GM12874 (cell line): ENCODE results near the gene CNIH3.

Source experiments
- TF ChIP-seq, protein P1 (sequence below): IDR thresholded peaks from 2 replicates; pipeline ENCODE4 v1.5.1; 2011; ENCODE audit warnings: low read depth, mild to moderate bottlenecking, control low read depth, low read length, moderate library complexity; ENCODE audit not compliant: insufficient read depth

CNIH3 gene

DNA sequence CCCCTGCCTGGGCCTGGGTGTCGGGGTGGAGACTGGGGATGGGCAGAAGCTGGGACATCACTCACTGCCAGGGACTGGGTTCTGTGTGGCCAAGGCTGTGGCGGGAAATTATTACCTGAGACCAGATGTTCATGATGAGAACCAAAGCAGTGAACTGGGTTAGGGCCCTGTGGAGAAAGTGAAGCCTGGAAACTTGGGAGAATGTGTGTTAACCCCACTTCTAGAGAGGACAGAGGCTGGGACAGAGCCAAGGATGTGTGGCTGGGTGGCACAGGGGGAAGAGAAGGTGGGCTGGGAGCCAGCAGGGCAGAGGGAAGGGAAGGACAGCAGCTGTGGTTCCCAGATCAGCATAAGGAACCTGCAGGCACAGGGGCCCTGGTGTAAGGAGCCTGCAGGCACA is 31.3 kb downstream of the CNIH3 start:
- TF ChIP-seq, protein P1, sequence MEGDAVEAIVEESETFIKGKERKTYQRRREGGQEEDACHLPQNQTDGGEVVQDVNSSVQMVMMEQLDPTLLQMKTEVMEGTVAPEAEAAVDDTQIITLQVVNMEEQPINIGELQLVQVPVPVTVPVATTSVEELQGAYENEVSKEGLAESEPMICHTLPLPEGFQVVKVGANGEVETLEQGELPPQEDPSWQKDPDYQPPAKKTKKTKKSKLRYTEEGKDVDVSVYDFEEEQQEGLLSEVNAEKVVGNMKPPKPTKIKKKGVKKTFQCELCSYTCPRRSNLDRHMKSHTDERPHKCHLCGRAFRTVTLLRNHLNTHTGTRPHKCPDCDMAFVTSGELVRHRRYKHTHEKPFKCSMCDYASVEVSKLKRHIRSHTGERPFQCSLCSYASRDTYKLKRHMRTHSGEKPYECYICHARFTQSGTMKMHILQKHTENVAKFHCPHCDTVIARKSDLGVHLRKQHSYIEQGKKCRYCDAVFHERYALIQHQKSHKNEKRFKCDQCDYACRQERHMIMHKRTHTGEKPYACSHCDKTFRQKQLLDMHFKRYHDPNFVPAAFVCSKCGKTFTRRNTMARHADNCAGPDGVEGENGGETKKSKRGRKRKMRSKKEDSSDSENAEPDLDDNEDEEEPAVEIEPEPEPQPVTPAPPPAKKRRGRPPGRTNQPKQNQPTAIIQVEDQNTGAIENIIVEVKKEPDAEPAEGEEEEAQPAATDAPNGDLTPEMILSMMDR = no peak

DNA sequence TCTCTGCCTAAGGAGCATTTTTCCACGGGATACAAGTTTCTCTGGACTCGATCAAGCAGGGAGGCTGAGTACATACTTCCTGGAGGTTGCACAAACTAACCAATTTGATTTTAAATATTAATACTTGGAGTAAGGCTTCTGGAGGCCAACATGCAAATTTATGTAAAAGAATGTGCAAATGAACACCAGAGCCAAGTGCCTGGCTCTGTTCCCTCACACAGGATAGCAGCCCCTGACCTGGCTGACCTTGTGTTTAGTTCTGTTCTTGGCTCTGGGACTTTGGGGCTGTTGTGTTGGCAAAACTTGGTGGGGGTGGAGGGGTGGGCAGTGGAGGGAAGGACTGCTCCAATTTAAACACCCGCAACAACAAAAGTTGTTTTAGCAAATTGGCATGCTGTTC is 34.2 kb downstream of the CNIH3 start:
- TF ChIP-seq, protein P1 = no peak

GRCh38 chr1:224651188-224651587 is 35.1 kb downstream of the CNIH3 start:
- TF ChIP-seq, protein P1 = no peak

- TF ChIP-seq, protein P1 = no peak
Observed at GRCh38 chr1:224656392-224656791, 40.3 kb downstream of the CNIH3 start.

GRCh38 chr1:224660074-224660473 is 44.0 kb downstream of the CNIH3 start:
- TF ChIP-seq, protein P1 = no peak

- TF ChIP-seq, protein P1 = no peak
Observed at GRCh38 chr1:224662870-224663269, 46.8 kb downstream of the CNIH3 start.

DNA sequence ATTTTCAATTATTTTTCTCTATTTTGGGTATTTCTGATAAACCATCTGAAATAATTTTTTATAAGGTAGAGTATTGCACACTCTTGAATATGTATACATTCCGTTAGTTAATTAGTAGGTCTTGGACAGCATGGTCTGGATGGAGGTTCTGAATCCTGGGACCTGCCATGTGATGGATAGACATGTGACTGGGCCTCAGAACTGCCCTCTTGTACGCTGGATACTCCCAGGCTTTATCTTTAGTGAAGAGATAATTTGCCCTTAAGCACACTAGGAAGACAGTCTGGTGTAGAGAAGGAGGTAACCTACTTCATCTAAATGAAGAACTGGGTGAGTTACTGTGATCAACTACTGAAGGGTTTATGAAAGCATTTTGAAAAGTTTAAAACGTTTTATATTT is 48.9 kb downstream of the CNIH3 start:
- TF ChIP-seq, protein P1 = no peak

DNA sequence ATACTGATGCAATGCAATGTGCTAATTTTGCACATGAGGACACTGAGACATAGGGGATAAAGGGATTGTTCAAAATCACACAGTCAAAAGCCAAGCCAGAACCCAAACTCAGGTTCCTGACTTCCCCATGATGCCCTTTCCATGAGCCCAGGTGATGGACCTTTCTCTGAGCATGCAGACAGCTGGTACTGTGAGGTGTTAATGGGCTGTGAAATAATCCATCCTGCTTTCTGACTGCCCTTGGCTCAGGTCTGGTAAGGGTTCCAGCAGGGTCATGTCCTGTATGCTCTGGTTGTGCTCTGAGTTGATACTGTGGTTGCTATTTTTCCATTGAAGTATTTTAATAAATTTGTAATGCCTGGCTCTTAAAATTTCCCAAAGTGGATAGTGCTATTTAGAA is 50.0 kb downstream of the CNIH3 start:
- TF ChIP-seq, protein P1 = no peak
